AG09309 (cell line): Measurements from ENCODE around the gene SLC25A21.
"Not testable (repeated sequence)": the region's sequence is repeated elsewhere in the genome, so short reads cannot be mapped to it uniquely, and the experiment has no call there.

Experiments used
- DNase-seq: peaks from one replicate; pipeline ENCODE4 v3.0.0-alpha.2; 2010; ENCODE audit warnings: low read depth
- H3K4me3 ChIP-seq: 2 replicates; pipeline ENCODE4 v1.5.1; 2011; ENCODE audit warnings: mild to moderate bottlenecking, low read depth, low read length, moderate library complexity; ENCODE audit not compliant: control insufficient read depth
- CTCF ChIP-seq: IDR thresholded peaks from 2 replicates; pipeline ENCODE4 v1.5.1; 2011; ENCODE audit warnings: mild to moderate bottlenecking, low read depth, low read length, inconsistent platforms; ENCODE audit not compliant: insufficient read depth, control insufficient read depth; ENCODE audit errors: missing control alignments

SLC25A21 gene

GRCh38 chr14:37083599-37083998 is 88.8 kb downstream of the SLC25A21 start:
- DNase-seq, result no peak
- TF ChIP-seq CTCF, result no peak

GRCh38 chr14:37082449-37082848 is 90.0 kb downstream of the SLC25A21 start:
- H3K4me3 ChIP-seq, result no peak overlapping the region
- no peak for DNase-seq
- TF ChIP-seq CTCF, result no peak

More at GRCh38 chr14:37083599-37083998, 88.8 kb downstream of the SLC25A21 start:
- H3K4me3 ChIP-seq, result no peak overlapping the region

GRCh38 chr14:37081856-37082255 is 90.5 kb downstream of the SLC25A21 start:
- no peak overlapping the region for H3K4me3 ChIP-seq
- no peak for DNase-seq
- TF ChIP-seq CTCF, result no peak

- no peak overlapping the region for H3K4me3 ChIP-seq
- no peak for DNase-seq
- no peak for TF ChIP-seq CTCF
Observed at GRCh38 chr14:37081218-37081617, 91.2 kb downstream of the SLC25A21 start.

GRCh38 chr14:37078131-37078530 is 94.3 kb downstream of the SLC25A21 start:
- no peak overlapping the region for H3K4me3 ChIP-seq
- no peak for TF ChIP-seq CTCF
- DNase-seq, result no peak

GRCh38 chr14:37074320-37074719 is 98.1 kb downstream of the SLC25A21 start:
- not testable (repeated sequence) for DNase-seq, H3K4me3 ChIP-seq

- TF ChIP-seq CTCF, result no peak
- no peak overlapping the region for H3K4me3 ChIP-seq
- DNase-seq, result no peak
Observed at GRCh38 chr14:37063467-37064240, 108.8 kb downstream of the SLC25A21 start.
